GM08714 (cell line): ENCODE measurements around the gene SPACA4.
"Not testable (repeated sequence)": the region's sequence is repeated elsewhere in the genome, so short reads cannot be mapped to it uniquely, and the experiment has no call there.

Source experiments
- H3K4me3 ChIP-seq: fragments of 200-500 bp; sonication (Bioruptor generic); 2 replicates; pipeline ENCODE4 v1.5.1; 2014; ENCODE audit warnings: mild to moderate bottlenecking, low read length, inconsistent platforms
- ZNF274 ChIP-seq: IDR thresholded peaks from 2 replicates; pipeline ENCODE4 v1.6.1; 2012; ENCODE audit warnings: mild to moderate bottlenecking, low read depth, low read length

The SPACA4 gene, protein sequence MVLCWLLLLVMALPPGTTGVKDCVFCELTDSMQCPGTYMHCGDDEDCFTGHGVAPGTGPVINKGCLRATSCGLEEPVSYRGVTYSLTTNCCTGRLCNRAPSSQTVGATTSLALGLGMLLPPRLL

GRCh38 chr19:48606463-48607358 lies at the start of gene SPACA4:
Gene SPACA4 (plus strand): TSS chr19:48606742. CDS start chr19:48606979, 237 bp downstream.
- no peak for TF ChIP-seq ZNF274
- no peak within 1 kb of the TSS for H3K4me3 ChIP-seq

DNA sequence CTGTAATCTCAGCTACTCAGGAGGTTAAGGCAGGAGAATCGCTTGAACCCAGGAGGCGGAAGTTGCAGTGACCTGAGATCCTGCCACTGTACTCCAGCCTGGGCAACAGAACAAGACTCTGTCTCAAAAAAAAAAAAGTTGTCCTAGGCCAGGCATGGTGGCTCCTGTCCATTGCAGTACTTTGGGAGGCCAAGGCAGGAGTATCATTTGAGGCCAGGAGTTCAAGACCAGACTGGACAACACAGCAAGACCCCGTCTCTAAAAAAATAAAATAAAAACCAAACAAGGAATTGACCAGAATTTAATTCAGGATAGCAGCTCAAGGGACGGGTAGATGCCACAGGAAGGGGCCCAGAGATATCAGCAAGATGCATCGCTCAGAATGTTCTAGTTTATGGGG lies 49.7 kb upstream of the SPACA4 start:
- no peak for TF ChIP-seq ZNF274

GRCh38 chr19:48558018-48558684 lies 48.4 kb upstream of the SPACA4 start:
- no peak overlapping the region for H3K4me3 ChIP-seq
- no peak for TF ChIP-seq ZNF274

More for the DNA sequence above, 49.7 kb upstream of the SPACA4 start:
- H3K4me3 ChIP-seq = no peak overlapping the region

DNA sequence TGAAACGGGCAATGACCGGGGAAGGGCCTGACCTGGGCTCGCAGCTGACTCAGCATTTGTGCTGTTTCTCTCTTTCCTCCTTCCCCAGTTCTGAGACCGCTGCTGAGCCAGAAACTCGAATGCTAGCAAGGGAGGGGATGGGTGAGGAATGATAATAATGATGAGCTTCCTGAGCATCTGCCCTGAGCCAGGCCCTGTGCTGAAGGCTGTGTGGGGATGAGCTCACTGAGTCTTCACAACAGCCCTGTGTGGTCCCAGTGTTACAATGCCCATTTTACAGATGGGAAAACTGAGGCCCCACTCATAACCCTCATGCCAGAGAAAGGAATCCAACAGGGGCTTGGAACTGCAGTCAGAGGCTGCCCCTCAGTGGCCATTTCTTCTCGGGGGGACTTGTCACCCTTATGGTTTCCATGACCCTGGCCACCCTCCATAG lies 46.4 kb upstream of the SPACA4 start:
- H3K4me3 ChIP-seq = no peak overlapping the region
- TF ChIP-seq ZNF274 = no peak

GRCh38 chr19:48561412-48561811 lies 45.1 kb upstream of the SPACA4 start:
- H3K4me3 ChIP-seq = no peak overlapping the region
- TF ChIP-seq ZNF274 = no peak

DNA sequence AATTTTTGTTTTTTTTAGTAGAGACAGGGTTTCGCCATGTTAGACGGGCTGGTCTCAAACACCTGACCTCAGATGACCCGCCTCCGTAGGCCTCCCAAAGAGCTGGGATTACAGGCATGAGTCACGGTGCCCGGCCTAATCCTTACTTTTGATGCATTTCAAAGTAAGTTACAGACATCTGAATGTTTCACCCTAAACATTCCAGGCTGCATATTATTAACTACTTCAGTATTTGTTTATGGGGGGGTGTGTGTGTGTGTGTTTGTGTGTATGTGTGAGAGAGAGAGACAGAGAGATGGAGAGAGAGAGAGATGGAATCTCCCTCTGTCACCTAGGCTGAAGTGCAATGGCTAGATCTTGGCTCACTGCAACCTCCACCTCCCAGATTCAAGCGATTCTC lies 41.5 kb upstream of the SPACA4 start:
- H3K4me3 ChIP-seq = no peak overlapping the region

DNA sequence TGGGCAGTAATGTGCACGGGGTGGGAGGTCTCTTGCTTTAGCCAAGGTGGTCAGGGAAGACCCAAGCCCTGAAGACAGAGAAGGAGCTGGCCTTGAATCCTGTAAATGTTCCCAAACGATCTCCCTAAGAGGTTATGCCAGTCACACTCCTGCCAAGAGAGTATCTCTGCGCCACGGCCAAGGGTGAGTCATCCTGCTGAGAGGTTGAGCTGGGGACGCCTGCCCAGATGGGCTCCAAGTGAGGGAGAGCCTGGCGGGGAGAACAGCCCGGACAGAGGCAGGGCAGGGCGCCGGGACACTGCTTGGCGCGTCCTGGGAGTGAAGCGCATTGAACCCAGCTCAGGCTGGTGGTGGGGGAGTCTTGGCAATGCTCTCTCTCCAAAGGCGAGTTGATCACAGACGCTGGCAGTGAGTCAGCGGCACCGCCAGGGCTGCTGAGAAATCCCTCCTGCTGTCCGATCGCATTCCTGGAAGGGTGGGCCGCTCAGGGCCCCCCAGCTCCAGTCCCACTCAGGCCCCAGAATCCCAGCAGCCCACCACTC lies 38.1 kb upstream of the SPACA4 start:
- TF ChIP-seq ZNF274 = no peak
- H3K4me3 ChIP-seq = no peak overlapping the region

More for the DNA sequence above, 41.5 kb upstream of the SPACA4 start:
- no peak for TF ChIP-seq ZNF274

DNA sequence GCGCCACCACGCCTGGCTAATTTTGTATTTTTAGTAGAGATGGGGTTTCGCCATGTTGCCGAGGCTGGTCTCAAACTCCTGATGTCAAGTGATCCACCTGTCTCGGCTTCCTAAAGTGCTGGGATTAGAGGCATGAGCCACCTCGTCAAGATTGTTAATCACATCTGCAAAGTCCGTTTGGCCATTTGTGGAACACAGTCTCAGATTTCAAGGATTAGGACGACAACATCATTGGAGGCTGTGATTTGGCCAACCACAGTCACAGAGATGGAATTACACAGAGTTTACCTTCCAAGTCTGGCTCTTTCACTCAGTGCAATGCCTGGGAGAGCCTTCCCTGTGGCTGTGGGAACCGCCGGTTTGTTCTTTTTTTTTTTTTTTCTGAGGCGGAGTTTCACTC lies 36.7 kb upstream of the SPACA4 start:
- no peak for TF ChIP-seq ZNF274
- no peak overlapping the region for H3K4me3 ChIP-seq

DNA sequence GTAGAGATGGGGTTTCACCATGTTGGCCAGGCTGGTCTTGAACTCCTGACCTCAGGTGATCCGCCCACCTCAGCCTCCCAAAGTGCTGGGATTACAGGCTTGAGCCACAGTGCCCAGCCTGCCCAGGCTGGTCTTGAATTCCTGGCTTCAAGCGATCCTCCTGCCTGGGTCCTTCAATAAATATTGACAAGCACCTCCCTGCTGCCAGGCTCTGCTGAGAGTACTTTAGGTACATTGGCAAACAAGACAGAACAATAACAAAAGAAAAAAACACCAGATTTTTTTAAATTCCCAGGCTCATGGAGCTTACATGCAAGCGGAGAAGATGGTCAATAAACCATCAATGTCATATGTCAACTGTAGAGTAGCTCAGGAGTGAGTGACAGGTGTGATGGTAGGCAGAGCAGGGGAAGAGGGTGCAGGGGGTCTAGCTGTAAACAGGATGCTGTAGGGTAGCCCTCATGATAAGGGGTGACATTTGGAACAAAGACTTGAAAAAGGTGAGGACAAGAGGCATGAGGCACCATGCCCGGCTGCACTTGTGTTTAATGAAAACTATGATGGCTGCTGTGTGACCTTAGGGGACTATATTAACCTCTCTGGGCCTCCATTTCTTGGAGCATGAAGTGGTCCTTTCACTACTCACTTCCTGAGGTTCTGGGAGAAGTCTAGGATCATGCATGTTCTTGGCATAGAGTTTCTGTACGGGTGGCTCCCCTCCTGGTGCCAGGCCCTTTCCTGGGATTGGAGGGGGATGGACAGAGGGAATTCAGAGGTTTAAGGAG lies 35.0 kb upstream of the SPACA4 start:
- TF ChIP-seq ZNF274 = no peak
- H3K4me3 ChIP-seq = no peak overlapping the region

GRCh38 chr19:48573163-48573505 lies 33.4 kb upstream of the SPACA4 start:
- no peak overlapping the region for H3K4me3 ChIP-seq
- TF ChIP-seq ZNF274 = no peak

- TF ChIP-seq ZNF274 = no peak
Observed at GRCh38 chr19:48575931-48576622, 30.5 kb upstream of the SPACA4 start.

DNA sequence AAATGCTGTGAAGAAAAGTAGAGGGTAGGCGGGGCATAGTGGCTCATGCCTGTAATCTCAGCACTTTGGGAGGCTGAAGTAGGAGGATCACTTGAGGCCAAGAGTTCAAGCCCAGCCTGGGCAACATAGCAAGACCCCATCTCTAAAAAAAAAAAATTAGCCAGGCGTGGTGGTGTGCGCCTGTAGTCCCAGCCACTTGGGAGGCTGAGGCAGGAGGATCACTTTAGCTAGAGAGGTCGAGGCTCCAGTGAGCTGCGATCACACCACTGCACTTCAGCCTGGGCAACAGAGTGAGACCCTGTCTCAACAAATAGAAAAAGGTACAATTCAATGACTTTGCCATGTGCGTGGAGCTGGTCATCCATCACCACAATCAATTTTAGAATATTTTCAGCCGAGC lies 28.6 kb upstream of the SPACA4 start:
- not testable (repeated sequence) for H3K4me3 ChIP-seq

More at GRCh38 chr19:48575931-48576622, 30.5 kb upstream of the SPACA4 start:
- no peak overlapping the region for H3K4me3 ChIP-seq

DNA sequence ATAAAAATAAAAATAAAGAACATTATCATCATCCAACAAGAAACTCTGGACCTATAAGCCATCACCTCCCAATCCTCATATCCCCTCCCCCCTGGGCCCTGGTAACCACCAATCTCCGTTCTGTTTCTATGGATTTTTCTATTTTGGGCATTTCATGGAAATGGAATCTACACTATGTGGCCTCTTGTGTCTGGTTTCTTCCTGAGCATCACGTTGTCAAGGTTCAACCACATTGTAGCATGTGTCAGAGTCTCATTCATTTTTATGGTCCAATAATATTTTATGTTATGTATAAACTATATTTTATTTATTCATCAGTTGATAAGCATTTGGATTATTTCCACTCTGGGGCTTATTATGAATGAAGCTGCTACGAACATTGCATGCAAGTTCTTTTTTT lies 27.7 kb upstream of the SPACA4 start:
- H3K4me3 ChIP-seq = no peak overlapping the region
- no peak for TF ChIP-seq ZNF274
